Neural progenitor cell (in vitro differentiated cells): ENCODE measurements around the gene ADTRP. TPM values are rescaled to one million over a fixed set of nuclear protein-coding genes. Genes with fewer than 3 reads are reported as not detected.

ENCODE experiments used
- DNase-seq: peaks from one replicate; pipeline ENCODE4 v3.0.0-alpha.2; 2016; ENCODE audit warnings: low spot score
- H2AFZ ChIP-seq: fragments of 200-600 bp; sonication (generic); replicated peaks from 2 replicates; pipeline ENCODE4 v1.6.1; 2016; ENCODE audit warnings: antibody characterized with exemption
- H3F3A ChIP-seq: fragments of 200-600 bp; sonication (generic); 2 replicates; pipeline ENCODE4 v1.6.1; 2016; ENCODE audit warnings: antibody characterized with exemption, low read depth
- H3K27ac ChIP-seq: fragments of 200-600 bp; sonication (generic); 2 replicates; pipeline ENCODE4 v1.5.1; 2016; ENCODE audit warnings: mild to moderate bottlenecking
- H3K27me3 ChIP-seq: fragments of 200-600 bp; sonication (generic); 2 replicates; pipeline ENCODE4 v1.6.1; 2016; ENCODE audit warnings: mild to moderate bottlenecking, moderate library complexity
- H3K36me3 ChIP-seq: fragments of 200-600 bp; sonication (generic); 2 replicates; pipeline ENCODE4 v1.5.1; 2016
- H3K4me1 ChIP-seq: fragments of 200-600 bp; sonication (generic); 2 replicates; pipeline ENCODE4 v1.6.1; 2016; ENCODE audit warnings: mixed run types
- H3K4me2 ChIP-seq: fragments of 200-600 bp; sonication (generic); 2 replicates; pipeline ENCODE4 v1.6.1; 2016
- H3K4me3 ChIP-seq: fragments of 200-600 bp; sonication (generic); 2 replicates; pipeline ENCODE4 v1.5.1; 2016
- H3K79me2 ChIP-seq: fragments of 200-600 bp; sonication (generic); 2 replicates; pipeline ENCODE4 v1.6.1; 2016; ENCODE audit warnings: low read depth
- H3K9ac ChIP-seq: fragments of 200-600 bp; sonication (generic); 2 replicates; pipeline ENCODE4 v1.6.1; 2016
- H3K9me3 ChIP-seq: fragments of 200-600 bp; sonication (generic); 2 replicates; pipeline ENCODE4 v1.5.1; 2016; ENCODE audit warnings: low read depth
- H4K20me1 ChIP-seq: fragments of 200-600 bp; sonication (generic); 2 replicates; pipeline ENCODE4 v1.6.1; 2016; ENCODE audit warnings: low read depth
- H3K27ac Mint-ChIP-seq: 3 replicates; pipeline ENCODE4 v1.8.0; 2021; ENCODE audit warnings: mixed read lengths
- H3K27me3 Mint-ChIP-seq: 2 replicates; pipeline ENCODE4 v1.8.0; 2022; ENCODE audit warnings: low read depth, mild to moderate bottlenecking, inconsistent platforms, moderate library complexity, mixed read lengths; ENCODE audit not compliant: insufficient read depth
- H3K36me3 Mint-ChIP-seq: 3 replicates; pipeline ENCODE4 v1.8.0; 2021; ENCODE audit warnings: mixed read lengths
- H3K4me1 Mint-ChIP-seq: 3 replicates; pipeline ENCODE4 v1.8.0; 2021; ENCODE audit warnings: mixed read lengths
- H3K4me3 Mint-ChIP-seq: 3 replicates; pipeline ENCODE4 v1.8.0; 2021; ENCODE audit warnings: mild to moderate bottlenecking, moderate library complexity, mixed read lengths
- H3K9me3 Mint-ChIP-seq: 3 replicates; pipeline ENCODE4 v1.8.0; 2020; ENCODE audit warnings: mixed read lengths
- CTCF ChIP-seq: fragments of 200-600 bp; sonication (generic); IDR thresholded peaks from 2 replicates; pipeline ENCODE4 v1.5.1; 2017; ENCODE audit warnings: antibody characterized with exemption, mild to moderate bottlenecking
- EZH2 ChIP-seq: fragments of 200-600 bp; sonication (generic); IDR thresholded peaks from 2 replicates; pipeline ENCODE4 v1.6.1; 2017; ENCODE audit warnings: antibody characterized with exemption, mild to moderate bottlenecking, moderate library complexity
- EZH2phosphoT487 ChIP-seq: fragments of 200-600 bp; sonication (generic); IDR thresholded peaks from 2 replicates; pipeline ENCODE4 v1.6.1; 2017; ENCODE audit warnings: antibody characterized with exemption
- total RNA-seq: library from RNA; depleted of rRNA; stranded (reverse); fragments of >200 nt; gene quantifications from 2 replicates; pipeline ENCODE4 v1.2.3, GENCODE V29; 2015; ENCODE audit warnings: low replicate concordance

The ADTRP gene
- total RNA-seq, 1 donor from 2014 or later, result not detected

DNA sequence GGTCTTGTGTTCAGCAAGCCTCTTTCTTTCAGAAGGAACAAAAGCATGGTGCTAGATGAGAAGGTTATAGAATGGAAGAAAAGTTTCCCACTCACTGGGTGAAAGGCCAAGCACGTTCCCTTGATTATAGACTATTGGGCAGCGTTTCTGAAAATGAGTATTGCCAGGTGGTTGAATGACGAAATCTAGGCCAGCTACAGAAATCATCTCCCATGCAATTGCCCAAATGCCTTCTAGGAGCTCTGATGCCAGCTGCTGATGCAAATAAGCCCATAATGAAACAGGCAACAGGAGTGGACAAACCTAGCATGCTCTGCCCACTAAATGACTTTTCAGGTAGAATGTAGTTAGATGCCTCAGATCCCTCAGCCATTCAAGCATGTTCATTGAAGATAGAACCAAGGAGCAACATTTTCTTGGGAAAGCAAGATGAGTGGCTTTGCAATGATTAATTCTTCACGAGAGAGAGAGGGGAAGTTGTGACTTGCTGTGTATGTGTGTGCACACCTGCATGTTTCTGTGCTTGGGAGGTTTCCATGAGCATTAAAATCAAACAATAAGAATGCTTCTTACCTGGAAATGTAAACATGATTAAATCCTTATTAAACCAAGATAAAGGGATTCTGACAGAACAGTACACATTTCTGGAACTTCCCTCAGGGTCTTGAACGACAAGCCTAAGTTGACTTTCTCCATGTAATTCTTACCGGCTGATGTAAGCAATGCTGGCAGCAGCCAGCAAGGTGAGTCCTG is 43.6 kb downstream of the ADTRP start:
- H3K4me3 ChIP-seq, result no peak overlapping the region
- H3K79me2 ChIP-seq, result no peaks in the 10 kb centered on the region
- H3K4me2 ChIP-seq, result peak overlapping the region; percentile 11
- H4K20me1 ChIP-seq, result no peaks in the 10 kb centered on the region
- peak overlapping the region; percentile 9 for H3K27ac Mint-ChIP-seq
- no peak for TF ChIP-seq EZH2phosphoT487
- no peak for TF ChIP-seq CTCF
- TF ChIP-seq EZH2, result no peak
- H3K9me3 Mint-ChIP-seq, result no peaks in the 10 kb centered on the region
- peaks cover 8% of the 10 kb centered on the region for H3K27me3 Mint-ChIP-seq
- H3K27me3 ChIP-seq, result no peaks in the 10 kb centered on the region
- H3K4me1 ChIP-seq, result peaks cover 16% of the 10 kb centered on the region
- H3K36me3 Mint-ChIP-seq, result no peaks in the 10 kb centered on the region
- H3K9me3 ChIP-seq, result no peaks in the 10 kb centered on the region
- no peaks in the 10 kb centered on the region for H3K36me3 ChIP-seq
- H3K27ac ChIP-seq, result no peak overlapping the region
- H3K4me3 Mint-ChIP-seq, result no peak overlapping the region
- H2AFZ ChIP-seq, result peak overlapping the region; percentile 46
- no peak overlapping the region for H3K9ac ChIP-seq
- no peaks in the 10 kb centered on the region for H3F3A ChIP-seq
- peaks cover 28% of the 10 kb centered on the region for H3K4me1 Mint-ChIP-seq
- DNase-seq, result no peak

GRCh38 chr6:11732036-11732631 is 46.5 kb downstream of the ADTRP start:
- H3K4me3 Mint-ChIP-seq, result no peak overlapping the region
- H3K4me3 ChIP-seq, result no peak overlapping the region
- H3K4me1 Mint-ChIP-seq, result peaks cover 18% of the 10 kb centered on the region

DNA sequence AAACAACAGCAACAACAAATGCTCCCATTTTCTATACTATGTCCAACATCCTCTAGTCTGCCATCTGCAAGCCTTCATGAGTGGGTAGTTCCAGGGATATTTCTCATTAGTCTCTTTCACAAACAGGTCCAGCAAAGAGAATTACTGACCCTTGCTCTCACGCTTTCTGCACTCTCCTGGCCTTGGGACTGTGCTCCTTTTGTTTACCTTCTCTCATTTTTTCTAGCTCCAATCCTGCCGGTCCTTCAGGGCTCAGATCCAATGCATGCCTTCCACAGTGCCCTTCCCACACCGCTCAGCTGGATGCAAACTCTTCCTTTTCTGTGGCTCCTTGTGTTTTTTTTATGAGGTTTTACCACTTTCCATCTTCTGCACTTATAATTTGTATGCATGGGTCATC is 47.2 kb downstream of the ADTRP start:
- TF ChIP-seq CTCF, result no peak
- no peak for TF ChIP-seq EZH2
- no peak for TF ChIP-seq EZH2phosphoT487
- H3K27me3 ChIP-seq, result no peaks in the 10 kb centered on the region
- H3K4me1 ChIP-seq, result peaks cover 16% of the 10 kb centered on the region
- H3K79me2 ChIP-seq, result no peaks in the 10 kb centered on the region
- Mint-ChIP-seq H3K27me3 (peaks cover 9% of the 10 kb centered on the region), H3K36me3 (no peaks in the 10 kb centered on the region), H3K4me3 (no peak overlapping the region), H3K9me3 (no peaks in the 10 kb centered on the region), H3K27ac (peak overlapping the region; percentile 18), H3K4me1 (peaks cover 16% of the 10 kb centered on the region)
- H3K27ac ChIP-seq, result no peak overlapping the region
- H3K9me3 ChIP-seq, result no peaks in the 10 kb centered on the region
- no peak overlapping the region for H2AFZ ChIP-seq
- no peak for DNase-seq
- H3K4me3 ChIP-seq, result no peak overlapping the region
- H3K36me3 ChIP-seq, result no peaks in the 10 kb centered on the region
- H4K20me1 ChIP-seq, result no peaks in the 10 kb centered on the region
- H3K9ac ChIP-seq, result no peak overlapping the region
- no peak overlapping the region for H3K4me2 ChIP-seq
- H3F3A ChIP-seq, result no peaks in the 10 kb centered on the region

More at GRCh38 chr6:11732036-11732631, 46.5 kb downstream of the ADTRP start:
- peaks cover 9% of the 10 kb centered on the region for H3K27me3 Mint-ChIP-seq
- Histone ChIP-seq H3K79me2 (no peaks in the 10 kb centered on the region), H3K9ac (no peak overlapping the region), H4K20me1 (no peaks in the 10 kb centered on the region), H3K27ac (no peak overlapping the region), H3K36me3 (no peaks in the 10 kb centered on the region), H3K27me3 (no peaks in the 10 kb centered on the region), H3K4me2 (no peak overlapping the region), H3K9me3 (no peaks in the 10 kb centered on the region), H2AFZ (no peak overlapping the region), H3F3A (no peaks in the 10 kb centered on the region), H3K4me1 (peaks cover 16% of the 10 kb centered on the region)
- H3K27ac Mint-ChIP-seq, result no peak overlapping the region
- H3K9me3 Mint-ChIP-seq, result no peaks in the 10 kb centered on the region
- no peaks in the 10 kb centered on the region for H3K36me3 Mint-ChIP-seq
- no peak for DNase-seq
- TF ChIP-seq CTCF (no peak), EZH2phosphoT487 (no peak), EZH2 (no peak)
